HFFc6 (cell line): ENCODE results near the gene CHRNG. TPM values are rescaled to one million over a fixed set of nuclear protein-coding genes. Genes with fewer than 3 reads are reported as not detected.

Experiments used
- DNase-seq: peaks from one replicate; pipeline ENCODE4 v3.0.0-alpha.2; 2018
- H3K27ac Mint-ChIP-seq: 2 replicates; pipeline ENCODE4 v1.8.0; 2020; ENCODE audit warnings: mild to moderate bottlenecking, mixed read lengths
- H3K27me3 Mint-ChIP-seq: 2 replicates; pipeline ENCODE4 v1.8.0; 2021; ENCODE audit warnings: mild to moderate bottlenecking, moderate library complexity, mixed read lengths; ENCODE audit not compliant: insufficient read depth
- H3K36me3 Mint-ChIP-seq: 2 replicates; pipeline ENCODE4 v1.8.0; 2021; ENCODE audit warnings: low read depth, mixed read lengths
- H3K4me1 Mint-ChIP-seq: 2 replicates; pipeline ENCODE4 v1.8.0; 2020; ENCODE audit warnings: low read depth, mixed read lengths
- H3K4me3 Mint-ChIP-seq: 2 replicates; pipeline ENCODE4 v1.8.0; 2020; ENCODE audit warnings: mild to moderate bottlenecking, moderate library complexity, mixed read lengths
- H3K9me3 Mint-ChIP-seq: 2 replicates; pipeline ENCODE4 v1.8.0; 2020; ENCODE audit warnings: mild to moderate bottlenecking, mixed read lengths
- CTCF ChIP-seq: fragments of 200-600 bp; sonication (generic); IDR thresholded peaks from 2 replicates; pipeline ENCODE4 v1.5.0; 2021; ENCODE audit warnings: antibody characterized with exemption, mild to moderate bottlenecking
- total RNA-seq, 6 experiments: library from RNA; stranded (reverse); fragmentation: NEBNext Ultra II Directional; extraction: Animal tissue kit (Norgen Biotek cat#: 25700); gene quantifications; 2 replicates in 1 of 6; 3 replicates in 5 of 6; pipeline ENCODE4 v1.2.3, GENCODE V29; 2021

CHRNG gene
- total RNA-seq, 6 experiments from 2014 or later: not detected

GRCh38 chr2:232518844-232519243 is 20.6 kb upstream of the CHRNG start:
- DNase-seq: no peak
- H3K4me3 Mint-ChIP-seq: no peak overlapping the region
- H3K4me1 Mint-ChIP-seq: no peaks in the 10 kb centered on the region
- H3K9me3 Mint-ChIP-seq: no peaks in the 10 kb centered on the region
- H3K27me3 Mint-ChIP-seq: peaks cover 43% of the 10 kb centered on the region
- no peak for TF ChIP-seq CTCF
- H3K36me3 Mint-ChIP-seq: no peaks in the 10 kb centered on the region
- H3K27ac Mint-ChIP-seq: no peak overlapping the region

- no peak for DNase-seq
- Mint-ChIP-seq H3K27ac (no peak within 1 kb of the TSS), H3K27me3 (peaks cover 43% of the 10 kb centered on the region), H3K4me1 (no peaks in the 10 kb centered on the region), H3K36me3 (no peaks in the 10 kb centered on the region), H3K4me3 (no peak within 1 kb of the TSS), H3K9me3 (no peaks in the 10 kb centered on the region)
- TF ChIP-seq CTCF: no peak
Observed at GRCh38 chr2:232519581-232520438, 19.7 kb upstream of the CHRNG start, which contains the start of gene PRSS56. Gene PRSS56 (plus strand): TSS chr2:232520388. CDS start chr2:232520599, 211 bp downstream.

- no peak for TF ChIP-seq CTCF
- H3K4me3 Mint-ChIP-seq: no peak overlapping the region
- H3K4me1 Mint-ChIP-seq: no peaks in the 10 kb centered on the region
- H3K27ac Mint-ChIP-seq: no peak overlapping the region
- DNase-seq: no peak
- H3K36me3 Mint-ChIP-seq: no peaks in the 10 kb centered on the region
- H3K27me3 Mint-ChIP-seq: peaks cover 39% of the 10 kb centered on the region
- H3K9me3 Mint-ChIP-seq: no peaks in the 10 kb centered on the region
Observed at GRCh38 chr2:232520489-232520888, 19.0 kb upstream of the CHRNG start.

- no peaks in the 10 kb centered on the region for H3K36me3 Mint-ChIP-seq
- H3K4me3 Mint-ChIP-seq: no peak overlapping the region
- H3K9me3 Mint-ChIP-seq: no peaks in the 10 kb centered on the region
- no peak overlapping the region for H3K27ac Mint-ChIP-seq
- no peak for DNase-seq
- TF ChIP-seq CTCF: no peak
- H3K27me3 Mint-ChIP-seq: peaks cover 36% of the 10 kb centered on the region
- H3K4me1 Mint-ChIP-seq: no peaks in the 10 kb centered on the region
Observed at GRCh38 chr2:232521098-232521497, 18.4 kb upstream of the CHRNG start.

- no peak for DNase-seq
- no peaks in the 10 kb centered on the region for H3K4me1 Mint-ChIP-seq
- no peak overlapping the region for H3K27ac Mint-ChIP-seq
- H3K27me3 Mint-ChIP-seq: peaks cover 31% of the 10 kb centered on the region
- no peaks in the 10 kb centered on the region for H3K9me3 Mint-ChIP-seq
- H3K36me3 Mint-ChIP-seq: no peaks in the 10 kb centered on the region
- H3K4me3 Mint-ChIP-seq: no peak overlapping the region
- peak; percentile 97 for TF ChIP-seq CTCF
Observed at GRCh38 chr2:232521959-232522622, 17.4 kb upstream of the CHRNG start.
